ENCODE measurements around the gene CNKSR2.

GRCh38 chrX:21590012-21590776 lies 216.0 kb downstream of the CNKSR2 start:
- no peak for TF ChIP-seq CTCF (IDR thresholded peaks at IDR 0.05; ENCODE audit: poor library complexity)
- TF ChIP-seq EZH2phosphoT487 (IDR thresholded peaks at IDR 0.05; ENCODE audit: low read depth, severe bottlenecking, unreplicated experiment) = no peak
- no peak for TF ChIP-seq EZH2 (IDR thresholded peaks at IDR 0.05; ENCODE audit: borderline replicate concordance)

Measured in hepatocyte (in vitro differentiated cells).